Stimulated activated CD4-positive, alpha-beta T cell treated with anti-CD3 and anti-CD28 coated beads, Interleukin-2, amount 100 ng/mL, for 4 hours (primary cell): ENCODE results near the gene AGPAT2.
A peak's percentile ranks its signal among the peaks of the same experiment; 100 is the strongest.
"Not testable (repeated sequence)": the region's sequence is repeated elsewhere in the genome, so short reads cannot be mapped to it uniquely, and the experiment has no call there.

Experiments
- DNase-seq: peaks from one replicate; pipeline ENCODE4 v3.0.0-alpha.2; 2020; ENCODE audit warnings: low read depth

Gene AGPAT2

DNA sequence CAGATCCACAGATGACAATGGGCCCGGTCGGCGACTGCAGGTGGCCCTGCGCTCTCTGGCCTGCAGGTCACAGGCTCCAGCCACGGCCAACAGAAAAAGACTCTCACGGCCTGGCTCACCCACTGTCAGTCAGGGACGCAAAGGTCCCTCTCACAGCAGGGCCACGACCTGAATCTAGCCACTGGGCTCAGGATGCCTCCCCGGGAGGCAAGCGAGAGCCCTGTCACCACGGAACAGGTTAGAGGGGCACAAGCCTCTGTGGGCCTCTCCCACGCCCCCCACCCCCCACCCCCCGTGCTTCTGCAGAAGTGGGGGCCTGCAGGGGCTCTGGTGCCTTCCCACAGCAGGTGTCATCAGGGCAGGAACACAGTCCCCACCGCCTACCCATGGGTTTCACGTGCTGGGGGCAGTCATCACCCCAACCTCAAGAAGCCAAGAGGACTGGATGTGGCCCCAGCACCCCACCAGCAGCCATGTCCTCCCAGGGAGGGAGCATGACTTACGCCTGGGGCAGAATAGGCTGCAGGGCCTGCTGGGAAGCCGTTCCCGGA lies 41.8 kb downstream of the AGPAT2 start:
- no peak for DNase-seq

DNA sequence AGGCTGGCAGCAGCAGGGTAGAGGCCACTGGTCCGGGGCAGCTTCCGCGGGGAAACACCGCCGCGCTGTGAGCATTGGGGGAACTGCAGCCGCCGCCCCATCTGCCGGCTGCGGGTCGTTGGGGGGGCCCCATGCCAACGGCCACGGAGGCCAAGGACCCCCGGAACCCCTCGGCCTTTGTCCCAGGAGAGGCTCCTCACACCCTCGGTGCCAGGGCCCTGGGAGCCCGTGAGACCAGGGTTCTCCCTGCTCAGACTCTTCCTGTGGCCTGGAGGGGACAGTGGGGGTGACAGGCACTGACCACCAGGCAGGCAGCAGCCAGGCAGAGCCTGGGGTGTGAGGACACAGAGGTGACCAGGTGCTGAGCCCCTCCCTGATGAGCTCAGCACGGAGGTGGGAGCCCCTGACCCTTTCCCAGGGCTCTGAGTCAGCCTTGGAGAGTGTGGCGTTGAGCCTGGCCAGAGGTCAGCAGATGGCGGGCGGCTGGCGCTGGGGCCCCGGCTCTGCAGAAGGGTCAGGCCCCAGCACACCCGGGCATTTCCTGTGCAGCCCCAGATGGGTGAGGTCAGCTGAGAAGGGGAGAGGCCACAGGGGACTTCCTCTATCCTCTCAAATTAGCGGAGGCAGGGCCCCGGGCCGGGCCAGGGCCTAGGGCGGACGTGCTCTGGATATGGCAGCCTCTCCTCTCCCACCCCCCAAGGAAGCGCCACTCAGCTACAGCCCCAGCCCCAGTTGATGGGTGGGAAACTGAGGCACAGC lies 42.5 kb downstream of the AGPAT2 start:
- DNase-seq = peak; percentile 63

DNA sequence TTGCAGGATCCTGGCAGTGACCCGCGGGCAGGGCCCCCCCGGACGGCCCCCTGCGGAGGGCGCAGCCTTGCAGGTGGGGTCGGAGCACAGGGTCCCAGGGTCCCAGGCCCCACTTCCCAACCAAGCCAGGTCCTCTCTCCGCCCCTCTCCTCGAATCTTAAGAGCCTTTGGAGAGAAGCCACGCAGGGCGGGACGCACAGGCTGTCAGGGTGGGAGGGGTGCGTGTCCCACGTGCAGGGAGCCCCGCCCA lies 43.0 kb downstream of the AGPAT2 start:
- DNase-seq = no peak

DNA sequence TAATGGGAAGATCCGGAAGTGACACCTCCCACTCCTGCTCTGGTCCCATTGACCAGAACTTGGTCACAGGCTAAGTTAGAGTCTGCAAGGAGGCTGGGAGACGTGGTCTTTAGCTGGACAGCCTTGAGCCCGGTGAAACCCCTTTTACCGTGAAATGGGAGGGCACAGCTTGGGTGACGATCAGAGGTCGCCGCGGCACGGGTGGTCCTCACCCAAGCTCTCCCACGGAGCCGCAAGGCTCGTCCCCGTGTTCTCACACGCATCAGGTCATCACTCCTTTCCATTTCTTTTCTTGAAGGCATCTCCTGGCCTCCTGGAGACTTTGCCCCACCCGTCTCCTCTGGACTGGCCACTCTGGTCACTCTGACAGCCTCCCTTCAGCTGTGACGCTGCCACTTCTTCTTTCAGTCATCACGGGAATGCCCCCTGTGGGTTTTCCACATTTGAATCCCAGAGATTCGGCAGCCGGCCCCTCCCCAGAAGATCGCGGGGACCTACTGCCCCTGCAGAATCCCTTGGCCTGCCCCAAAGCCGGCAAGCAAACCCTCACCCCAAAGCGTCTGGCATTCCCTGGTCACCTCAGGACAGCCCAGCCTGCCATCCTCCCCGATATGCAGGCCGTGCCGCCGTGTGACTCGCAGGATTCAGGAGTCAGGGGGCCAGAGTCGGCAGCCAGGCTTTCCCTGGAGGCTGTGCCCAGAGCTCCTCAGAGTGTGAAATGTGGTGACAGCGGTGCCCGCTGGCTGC lies 43.5 kb downstream of the AGPAT2 start:
- no peak for DNase-seq

DNA sequence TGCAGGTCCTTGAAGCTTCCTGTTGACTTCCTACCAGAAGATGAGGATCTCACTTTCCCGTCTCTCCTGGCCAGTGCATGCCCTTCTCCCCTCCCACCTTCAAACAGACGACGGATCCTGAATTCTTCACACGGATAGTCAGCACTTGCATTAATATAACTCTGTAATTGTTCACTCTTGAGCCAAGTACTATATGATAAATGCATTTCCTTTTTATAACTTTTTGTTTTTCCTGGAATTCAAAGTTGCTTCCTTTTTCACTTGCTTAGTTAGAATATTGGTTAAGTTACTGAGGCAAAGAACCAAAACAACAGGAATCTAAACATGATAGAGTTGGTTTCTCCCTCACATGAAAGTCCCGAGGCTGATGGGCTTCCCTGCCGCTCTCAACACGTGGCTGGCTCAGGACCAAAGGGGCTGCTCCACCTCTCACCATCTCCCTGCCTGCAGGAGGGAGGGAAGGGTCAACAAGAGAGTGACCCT lies 44.8 kb downstream of the AGPAT2 start:
- no peak for DNase-seq

DNA sequence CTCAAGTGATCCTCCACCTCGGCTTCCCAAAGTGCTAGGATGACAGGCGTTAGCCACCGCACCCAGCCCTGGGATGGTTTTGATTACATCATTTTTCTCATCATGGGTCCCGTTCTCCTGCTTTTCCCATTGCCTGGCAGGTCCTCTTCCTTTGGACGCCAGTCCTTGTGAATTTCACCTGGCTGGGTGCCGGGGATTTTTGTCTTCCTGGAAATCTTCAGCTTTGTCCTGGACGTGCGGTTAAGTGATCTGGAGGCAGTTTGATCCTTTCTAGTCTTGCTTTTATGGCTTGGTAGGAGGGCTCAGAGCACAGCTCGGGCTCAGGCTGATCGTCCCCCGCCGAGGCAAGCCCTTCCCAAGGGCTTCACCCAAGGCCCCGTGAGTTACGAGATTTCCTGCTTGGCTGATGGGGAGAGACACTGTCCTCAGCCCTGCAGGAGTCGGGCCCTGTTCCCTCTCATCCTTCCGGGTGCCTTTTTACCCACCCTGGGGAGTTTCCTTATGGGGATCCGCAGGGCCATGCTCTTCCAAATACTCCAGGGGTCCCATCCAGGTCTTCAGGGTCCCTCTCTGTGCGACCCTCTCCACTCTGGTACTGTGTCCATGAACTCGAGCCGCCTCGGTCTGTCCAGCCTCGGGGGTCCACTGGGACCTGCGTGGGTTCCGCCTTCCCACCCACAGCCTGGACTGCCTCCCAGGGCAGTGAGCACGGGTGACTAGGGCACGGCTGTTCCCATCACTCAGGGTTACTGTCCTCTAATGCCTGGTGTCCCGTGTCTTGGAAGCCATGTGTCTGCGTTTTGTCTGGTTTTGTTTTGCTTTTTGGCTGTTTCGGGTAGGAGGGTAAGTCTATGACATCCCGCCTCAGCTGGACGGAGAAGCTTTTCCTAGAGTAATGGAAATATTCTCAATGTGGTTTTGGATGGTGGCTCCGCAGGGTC lies 46.8 kb downstream of the AGPAT2 start:
- DNase-seq = no peak

DNA sequence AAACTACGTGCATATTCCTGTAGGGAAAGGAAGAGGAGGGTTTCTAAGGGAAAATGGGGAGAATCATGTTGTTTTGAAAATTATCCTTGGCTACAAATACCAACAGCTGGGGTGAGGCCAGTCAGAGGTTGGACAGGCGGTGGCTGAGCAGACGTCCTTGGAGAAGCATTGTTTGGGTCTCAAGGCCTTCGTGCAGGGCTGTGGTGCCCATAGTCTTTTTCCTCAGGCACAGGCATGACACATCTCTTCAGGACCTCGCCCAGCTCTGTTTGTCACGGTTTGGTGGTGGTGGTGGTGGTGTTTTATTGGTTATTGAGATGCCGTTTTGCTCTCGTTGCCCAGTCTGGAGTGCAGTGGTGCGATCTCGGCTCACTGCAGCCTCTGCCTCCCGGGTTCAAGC lies 52.4 kb downstream of the AGPAT2 start:
- no peak for DNase-seq

DNA sequence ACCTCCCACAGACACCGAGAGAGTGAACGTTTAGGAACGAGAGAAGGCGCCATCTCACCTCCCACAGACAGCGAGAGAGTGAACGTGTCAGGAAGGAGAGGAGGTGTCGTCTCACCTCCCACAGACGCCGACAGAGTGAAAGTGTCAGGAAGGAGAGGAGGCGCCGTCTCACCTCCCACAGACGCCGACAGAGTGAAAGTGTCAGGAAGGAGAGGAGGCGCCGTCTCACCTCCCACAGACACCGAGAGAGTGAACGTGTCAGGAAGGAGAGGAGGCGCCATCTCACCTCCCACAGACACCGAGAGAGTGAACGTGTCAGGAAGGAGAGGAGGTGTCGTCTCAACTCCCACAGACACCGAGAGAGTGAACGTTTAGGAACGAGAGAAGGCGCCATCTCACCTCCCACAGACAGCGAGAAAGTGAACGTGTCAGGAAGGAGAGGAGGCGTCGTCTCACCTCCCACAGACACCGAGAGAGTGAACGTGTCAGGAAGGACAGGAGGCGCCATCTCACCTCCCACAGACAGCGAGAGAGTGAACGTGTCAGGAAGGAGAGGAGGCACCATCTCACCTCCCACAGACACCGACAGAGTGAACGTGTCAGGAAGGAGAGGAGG lies 54.7 kb downstream of the AGPAT2 start:
- DNase-seq = not testable (repeated sequence)

DNA sequence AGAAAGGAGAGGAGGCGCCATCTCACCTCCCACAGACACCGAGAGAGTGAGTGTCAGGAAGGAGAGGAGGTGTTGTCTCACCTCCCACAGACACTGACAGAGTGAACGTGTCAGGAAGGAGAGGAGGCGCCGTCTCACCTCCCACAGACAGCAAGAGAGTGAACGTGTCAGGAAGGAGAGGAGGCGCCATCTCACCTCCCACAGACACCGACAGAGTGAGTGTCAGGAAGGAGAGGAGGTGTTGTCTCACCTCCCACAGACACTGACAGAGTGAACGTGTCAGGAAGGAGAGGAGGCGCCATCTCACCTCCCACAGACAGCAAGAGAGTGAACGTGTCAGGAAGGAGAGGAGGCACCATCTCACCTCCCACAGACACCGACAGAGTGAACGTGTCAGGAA lies 55.2 kb downstream of the AGPAT2 start:
- peak; percentile 30 for DNase-seq

DNA sequence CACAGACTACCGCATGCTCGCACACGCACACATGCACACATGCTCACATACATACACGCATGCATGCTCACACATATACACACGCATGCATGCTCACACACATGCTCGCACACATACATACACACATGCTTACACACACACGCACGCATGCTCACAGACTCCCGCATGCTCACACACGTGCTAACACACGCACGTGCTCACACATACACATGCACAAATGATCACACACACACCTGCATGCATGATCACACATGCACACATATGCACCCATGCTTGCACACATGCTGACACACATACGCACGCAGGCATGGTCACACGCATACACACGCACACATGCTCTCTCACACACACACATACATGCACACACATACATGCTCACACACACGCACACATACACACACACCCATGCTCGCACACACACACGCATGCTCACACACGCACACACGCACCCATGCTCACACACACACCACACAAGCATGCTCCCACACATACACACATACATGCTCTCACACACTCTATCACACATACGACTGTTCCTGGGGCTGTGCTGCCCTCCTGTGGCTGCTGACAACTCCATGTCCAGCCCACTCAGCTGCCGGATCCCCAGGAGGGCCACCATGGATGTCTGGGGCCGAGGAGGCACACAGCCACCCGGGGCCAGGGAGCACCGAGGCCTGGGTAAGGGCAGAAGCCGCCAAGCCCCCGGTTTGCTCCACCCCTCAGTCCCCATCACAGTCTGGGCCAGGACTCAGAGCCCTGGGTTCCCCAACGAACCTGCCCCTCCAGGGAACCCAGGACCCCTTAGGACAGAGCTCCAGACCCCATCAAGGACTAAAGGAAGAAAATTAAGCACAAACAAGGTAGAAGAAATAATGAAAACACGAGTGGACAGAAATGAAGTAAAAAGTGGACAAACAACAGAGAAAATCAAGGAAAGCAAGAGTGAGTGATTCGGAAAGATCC lies 55.9 kb downstream of the AGPAT2 start:
- DNase-seq = peak; percentile 50

DNA sequence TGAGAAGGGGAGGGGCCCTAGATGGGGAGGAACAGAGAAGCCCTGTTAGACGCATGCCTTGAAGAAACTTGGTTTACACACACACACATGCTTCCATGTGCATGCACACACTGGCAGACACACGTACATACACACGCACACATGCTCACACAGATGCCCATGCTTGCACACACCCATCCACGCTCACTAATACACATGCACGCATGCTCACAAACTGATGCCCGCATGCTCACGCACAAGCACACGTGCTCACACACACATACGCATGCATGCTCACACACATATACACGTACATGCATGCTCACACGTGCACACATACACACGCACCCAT lies 56.6 kb downstream of the AGPAT2 start:
- no peak for DNase-seq

DNA sequence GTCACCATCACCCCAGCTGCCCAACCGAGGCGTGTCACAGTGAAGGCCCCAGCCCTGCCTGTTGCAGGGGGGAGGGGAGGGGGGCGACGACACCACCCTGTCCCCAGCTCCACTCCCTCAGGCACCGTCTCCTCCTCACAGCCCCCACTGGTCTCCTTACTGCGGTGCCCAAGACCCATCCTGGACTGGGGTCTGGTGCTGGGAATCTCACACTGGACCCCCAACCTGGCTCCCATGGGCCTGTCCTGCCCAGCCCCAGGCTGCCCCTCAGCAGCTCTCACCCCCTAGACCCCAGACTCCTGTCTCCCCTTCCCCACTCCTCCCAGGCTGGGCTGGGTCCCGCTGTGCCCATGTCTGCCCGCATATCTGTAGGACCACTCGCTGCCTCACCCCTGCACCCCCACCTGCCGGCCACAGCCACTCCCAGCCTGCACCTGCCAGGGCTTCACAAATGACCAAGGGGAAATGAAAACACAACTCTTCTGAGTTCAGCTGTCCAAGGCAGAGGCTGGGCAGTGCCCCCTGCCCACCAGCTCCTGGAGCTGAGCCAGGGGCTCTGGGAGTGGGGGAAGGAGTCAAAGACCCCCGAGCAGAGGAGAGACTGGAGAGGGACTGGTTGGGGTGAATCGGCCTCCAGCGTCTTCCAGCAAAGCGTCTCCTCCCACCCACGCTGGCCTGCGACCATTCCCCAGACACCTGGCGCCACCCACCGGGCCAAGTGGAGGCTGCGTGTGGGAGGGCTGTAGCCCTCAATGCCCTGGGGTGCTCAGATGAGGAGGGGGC lies 57.2 kb downstream of the AGPAT2 start:
- DNase-seq = peak; percentile 48

DNA sequence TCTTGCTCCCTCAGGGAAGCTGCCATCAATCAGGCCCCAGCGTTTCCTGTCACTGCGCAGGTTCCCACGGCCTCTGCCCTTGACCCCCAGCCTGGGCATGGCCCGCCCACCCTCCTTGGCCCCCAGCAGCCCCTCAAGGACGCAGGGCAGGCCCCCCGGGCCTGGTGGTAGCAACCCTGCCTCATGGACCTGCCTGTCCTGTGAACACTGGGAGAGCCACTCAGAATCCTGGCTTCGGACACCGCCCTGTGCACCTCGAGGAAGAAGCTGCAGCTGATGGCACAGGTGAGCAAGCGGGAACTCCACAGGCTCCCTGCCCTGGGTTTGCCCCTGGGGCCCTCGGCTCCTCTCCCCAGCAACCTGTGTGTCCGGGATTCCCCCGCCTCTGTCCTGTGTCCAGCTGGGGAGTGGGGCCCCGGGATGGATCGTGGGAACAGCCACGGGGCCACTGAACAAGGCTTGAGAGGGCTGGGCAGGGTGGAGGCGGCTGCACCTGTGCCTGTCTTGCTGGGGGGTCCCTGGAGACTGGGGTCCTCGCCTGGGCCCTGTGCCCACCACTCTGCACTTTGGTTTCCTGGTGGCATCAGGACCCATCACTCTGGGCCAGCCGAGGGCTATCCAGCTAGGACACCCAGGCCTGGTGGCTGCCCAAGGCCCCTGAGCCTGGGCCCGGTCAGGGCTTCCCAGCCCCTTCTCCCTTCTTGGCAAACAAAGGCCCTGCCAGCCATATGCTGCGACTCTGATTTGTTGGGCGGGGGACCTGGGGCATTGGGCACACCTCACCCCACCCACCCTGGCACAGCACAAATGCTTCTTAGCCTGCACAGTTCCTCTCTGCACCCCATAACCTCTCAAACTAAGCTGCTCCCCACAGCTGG lies 58.0 kb downstream of the AGPAT2 start:
- no peak for DNase-seq

DNA sequence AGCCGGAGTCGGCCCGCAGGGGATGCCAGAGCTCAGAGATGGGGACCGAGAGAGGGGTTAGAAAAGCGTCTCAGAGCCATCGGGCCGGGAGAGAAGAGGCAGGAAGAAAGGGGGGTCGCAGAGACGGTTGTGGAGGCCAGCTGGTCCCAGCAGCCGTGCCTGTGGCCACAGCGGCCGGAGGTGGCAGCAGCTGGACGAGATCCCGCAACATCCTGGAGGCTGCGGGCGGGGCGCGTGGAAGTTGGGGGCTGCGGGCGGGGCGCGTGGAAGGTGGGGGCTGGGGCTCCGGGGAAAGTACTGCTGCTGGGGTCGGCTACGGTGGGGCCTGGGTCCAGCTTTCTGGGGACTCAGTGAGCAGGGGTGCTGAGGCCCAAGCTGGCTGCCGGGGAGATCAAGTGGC lies 59.0 kb downstream of the AGPAT2 start:
- no peak for DNase-seq

DNA sequence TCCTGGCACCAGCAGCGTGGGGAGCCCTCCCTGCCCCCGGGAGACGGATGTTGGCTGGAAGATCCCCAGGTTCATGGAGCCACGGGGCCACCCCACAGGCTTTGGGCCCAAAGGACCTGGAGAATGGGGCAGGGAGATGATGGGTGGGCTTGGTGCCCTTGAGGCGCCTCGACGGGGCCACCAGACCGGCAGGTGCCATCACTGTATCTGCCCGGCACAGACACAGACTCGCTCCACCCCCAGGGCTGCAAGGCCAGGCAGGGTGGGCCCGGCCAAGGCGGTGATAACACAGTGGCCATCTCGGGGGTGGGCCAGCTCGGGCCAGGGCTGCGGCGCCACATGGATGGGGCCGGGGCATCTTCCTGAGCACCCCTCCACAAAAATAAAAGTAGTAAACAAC lies 59.6 kb downstream of the AGPAT2 start:
- no peak for DNase-seq

DNA sequence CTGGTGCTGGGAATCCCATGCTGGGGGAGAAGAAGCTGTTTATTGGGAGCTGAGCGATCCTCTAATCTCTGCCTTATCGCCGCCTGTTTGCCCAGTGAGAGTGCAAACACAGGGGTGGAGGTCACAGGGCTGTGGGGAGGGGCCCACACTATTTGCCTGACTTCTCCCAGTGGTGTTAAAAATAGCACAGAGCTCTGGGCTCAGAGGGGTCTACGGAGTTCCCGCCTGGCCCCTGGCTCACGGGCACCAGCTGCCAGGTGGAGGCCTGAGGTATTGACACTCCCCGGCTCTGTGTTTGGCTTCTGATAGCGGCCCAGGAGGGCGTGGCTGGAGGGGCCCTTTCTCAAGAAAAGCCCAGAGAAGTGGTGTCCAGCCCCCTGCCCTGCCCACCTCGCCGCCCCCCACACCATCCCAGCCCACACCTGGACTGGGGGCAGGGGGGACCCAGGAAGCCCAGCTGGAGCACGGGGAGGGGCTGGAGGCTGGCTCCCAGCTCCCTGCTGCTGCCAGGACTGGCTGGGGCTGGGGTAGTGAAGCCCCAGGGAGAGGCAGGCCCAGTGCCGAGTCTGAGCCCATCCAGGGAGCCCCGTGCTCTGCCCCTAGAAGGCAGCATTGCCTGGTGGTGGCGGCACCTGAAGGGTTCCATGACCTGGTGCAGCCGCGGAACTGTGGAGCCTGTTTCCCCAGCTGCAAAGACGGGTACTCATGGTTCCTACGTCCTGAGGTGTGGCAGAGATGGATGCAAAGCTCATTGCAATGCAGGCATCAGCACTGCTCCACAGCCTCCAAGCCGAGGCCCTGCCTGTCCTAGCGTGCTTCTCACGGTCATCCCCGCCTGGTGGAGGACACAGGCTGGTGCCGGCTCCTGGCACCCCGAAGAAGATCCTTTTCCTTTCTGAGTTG lies 60.3 kb downstream of the AGPAT2 start:
- no peak for DNase-seq

DNA sequence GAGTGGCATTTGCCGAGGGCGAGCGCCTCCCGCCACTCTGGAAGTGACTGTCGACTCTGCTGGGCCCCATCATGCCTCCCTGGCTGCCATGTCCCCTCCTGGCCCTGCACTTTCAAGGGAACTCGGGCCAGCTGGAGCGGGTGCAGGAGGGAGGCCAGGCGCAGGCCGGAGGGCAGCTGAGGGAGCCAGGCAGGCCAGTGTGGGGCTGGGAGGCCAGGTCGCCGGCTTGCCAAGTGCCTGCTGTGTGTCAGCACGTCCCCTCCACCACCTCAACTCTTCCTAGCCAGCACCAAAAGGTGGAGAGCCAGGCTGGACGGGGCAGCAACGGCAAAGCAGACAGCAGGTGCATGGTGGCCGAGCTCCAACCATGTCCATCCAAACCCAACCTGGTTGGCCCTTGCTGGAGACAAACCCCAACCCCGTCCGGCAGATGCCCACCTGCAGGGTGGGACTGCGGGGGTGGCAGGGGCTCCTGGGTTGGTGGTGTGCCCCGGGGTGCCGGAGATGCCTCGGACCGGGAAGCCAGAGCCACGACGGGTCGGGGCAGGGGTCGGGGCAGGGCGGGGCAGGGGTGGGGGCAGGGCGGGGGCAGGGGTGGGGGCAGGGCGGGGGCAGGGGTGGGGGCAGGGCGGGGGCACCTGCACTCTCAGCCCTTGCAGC lies 61.1 kb downstream of the AGPAT2 start:
- no peak for DNase-seq
